H9 (cell line): ENCODE measurements around the gene ROCK2. TPM values are rescaled to one million over a fixed set of nuclear protein-coding genes. Genes with fewer than 3 reads are reported as not detected.
A peak's percentile ranks its signal among the peaks of the same experiment; 100 is the strongest.

ENCODE experiments used
- DNase-seq: peaks from one replicate; pipeline ENCODE4 v3.0.0-alpha.2; 2017
- H2AFZ ChIP-seq: one replicate; pipeline ENCODE4 v1.6.1; 2013; ENCODE audit warnings: mild to moderate bottlenecking, low read length, control low read depth, moderate library complexity
- H2AK5ac ChIP-seq: 2 replicates; pipeline ENCODE4 v1.6.1; 2013; ENCODE audit warnings: low read length, control low read depth, mixed read lengths; ENCODE audit not compliant: insufficient read length
- H2BK120ac ChIP-seq: one replicate; pipeline ENCODE4 v1.6.1; 2013; ENCODE audit warnings: low read depth, mild to moderate bottlenecking, low read length, control low read depth, inconsistent platforms; ENCODE audit not compliant: poor library complexity, severe bottlenecking
- H2BK12ac ChIP-seq: 2 replicates; pipeline ENCODE4 v1.6.1; 2013; ENCODE audit warnings: low read length, control low read depth, mixed read lengths, low read depth; ENCODE audit not compliant: insufficient read length
- H2BK15ac ChIP-seq: 2 replicates; pipeline ENCODE4 v1.6.1; 2013; ENCODE audit warnings: low read depth, low read length, control low read depth
- H2BK20ac ChIP-seq: one replicate; pipeline ENCODE4 v1.6.1; 2013; ENCODE audit warnings: low read depth, mild to moderate bottlenecking, low read length, control low read depth, inconsistent platforms; ENCODE audit not compliant: poor library complexity, severe bottlenecking
- H2BK5ac ChIP-seq: 2 replicates; pipeline ENCODE4 v1.6.1; 2013; ENCODE audit warnings: low read length, control low read depth, mixed read lengths; ENCODE audit not compliant: insufficient read length
- H3K14ac ChIP-seq: 2 replicates; pipeline ENCODE4 v1.6.1; 2013; ENCODE audit warnings: low read length, control low read depth; ENCODE audit not compliant: insufficient read depth
- H3K18ac ChIP-seq: 2 replicates; pipeline ENCODE4 v1.6.1; 2013; ENCODE audit warnings: low read depth, mild to moderate bottlenecking, mixed read lengths, low read length, control low read depth; ENCODE audit not compliant: insufficient read length
- H3K23ac ChIP-seq: 2 replicates; pipeline ENCODE4 v1.6.1; 2013; ENCODE audit warnings: low read length, control low read depth, mixed read lengths, low read depth; ENCODE audit not compliant: insufficient read length
- H3K23me2 ChIP-seq: 2 replicates; pipeline ENCODE4 v1.6.1; 2013; ENCODE audit warnings: low read depth, mild to moderate bottlenecking, mixed read lengths, low read length, control low read depth; ENCODE audit not compliant: insufficient read length, poor library complexity, severe bottlenecking
- H3K27ac ChIP-seq: 2 replicates; pipeline ENCODE4 v1.5.1; 2013; ENCODE audit warnings: low read length, control low read depth, mixed read lengths, low read depth; ENCODE audit not compliant: insufficient read length
- H3K27me3 ChIP-seq: 2 replicates; pipeline ENCODE4 v1.6.1; 2013; ENCODE audit warnings: low read length, control low read depth, inconsistent platforms; ENCODE audit not compliant: insufficient read depth
- H3K4ac ChIP-seq: 2 replicates; pipeline ENCODE4 v1.6.1; 2013; ENCODE audit warnings: low read depth, mild to moderate bottlenecking, control low read depth, inconsistent platforms, low read length, moderate library complexity
- H3K4me1 ChIP-seq: 2 replicates; pipeline ENCODE4 v1.6.1; 2013; ENCODE audit warnings: low read length, control low read depth, inconsistent platforms; ENCODE audit not compliant: insufficient read depth
- H3K4me2 ChIP-seq: 2 replicates; pipeline ENCODE4 v1.6.1; 2013; ENCODE audit warnings: low read length, control low read depth, mixed read lengths; ENCODE audit not compliant: insufficient read length, insufficient read depth
- H3K56ac ChIP-seq: 2 replicates; pipeline ENCODE4 v1.6.1; 2013; ENCODE audit warnings: low read depth, mild to moderate bottlenecking, mixed read lengths, low read length, control low read depth; ENCODE audit not compliant: insufficient read length
- H3K79me1 ChIP-seq: 2 replicates; pipeline ENCODE4 v1.6.1; 2013; ENCODE audit warnings: low read depth, mild to moderate bottlenecking, moderate library complexity, low read length, control low read depth, inconsistent platforms; ENCODE audit not compliant: insufficient read depth, poor library complexity, severe bottlenecking
- H3K79me2 ChIP-seq: 2 replicates; pipeline ENCODE4 v1.6.1; 2013; ENCODE audit warnings: low read length, control low read depth, inconsistent platforms; ENCODE audit not compliant: insufficient read depth
- H3K9ac ChIP-seq: 2 replicates; pipeline ENCODE4 v1.6.1; 2013; ENCODE audit warnings: low read length, control low read depth, mixed read lengths; ENCODE audit not compliant: insufficient read length; ENCODE audit errors: extremely low read depth
- H3K9me3 ChIP-seq: one replicate; pipeline ENCODE4 v1.6.1; 2013; ENCODE audit warnings: low read depth, low read length, inconsistent platforms; ENCODE audit not compliant: control insufficient read depth
- H3T11ph ChIP-seq: one replicate; pipeline ENCODE4 v1.6.1; 2013; ENCODE audit warnings: mild to moderate bottlenecking, low read length, control low read depth, inconsistent platforms
- H4K20me1 ChIP-seq: one replicate; pipeline ENCODE4 v1.6.1; 2013; ENCODE audit not compliant: control insufficient read depth, insufficient read length, insufficient read depth
- H4K5ac ChIP-seq: 2 replicates; pipeline ENCODE4 v1.6.1; 2013; ENCODE audit warnings: low read depth, mild to moderate bottlenecking, mixed read lengths, low read length, control low read depth; ENCODE audit not compliant: insufficient read length
- H4K8ac ChIP-seq: replicated peaks from 2 replicates; pipeline ENCODE4 v1.6.1; 2013; ENCODE audit warnings: low read length, control low read depth, mixed read lengths, low read depth; ENCODE audit not compliant: insufficient read length
- H4K91ac ChIP-seq: 2 replicates; pipeline ENCODE4 v1.6.1; 2013; ENCODE audit warnings: low read depth, mild to moderate bottlenecking, moderate library complexity, mixed read lengths, low read length, control low read depth; ENCODE audit not compliant: insufficient read length
- H3K27ac Mint-ChIP-seq, 3 experiments: 2 replicates in 2 of 3; 3 replicates in 1 of 3; pipeline ENCODE4 v1.8.0; 2020 to 2021; ENCODE audit warnings: mixed read lengths in 3 of 3, mild to moderate bottlenecking in 1 of 3, moderate library complexity in 1 of 3
- H3K27me3 Mint-ChIP-seq: 2 replicates; pipeline ENCODE4 v1.8.0; 2021; ENCODE audit warnings: low read depth, mild to moderate bottlenecking, moderate library complexity, mixed read lengths
- H3K36me3 Mint-ChIP-seq, 3 experiments: 2 replicates in 2 of 3; 3 replicates in 1 of 3; pipeline ENCODE4 v1.8.0; 2020 to 2021; ENCODE audit warnings: low read depth in 3 of 3, mixed read lengths in 3 of 3; ENCODE audit not compliant: insufficient read depth in 1 of 3
- H3K4me1 Mint-ChIP-seq, 2 experiments: 2 replicates each; pipeline ENCODE4 v1.8.0; 2020; ENCODE audit warnings: mixed read lengths in 2 of 2
- H3K4me3 Mint-ChIP-seq, 2 experiments: 2 replicates in 1 of 2; 3 replicates in 1 of 2; pipeline ENCODE4 v1.8.0; 2020 to 2021; ENCODE audit warnings: mild to moderate bottlenecking in 2 of 2, mixed read lengths in 2 of 2, moderate library complexity in 1 of 2
- H3K9me3 Mint-ChIP-seq, 2 experiments: 2 replicates in 1 of 2; 3 replicates in 1 of 2; pipeline ENCODE4 v1.8.0; 2020; ENCODE audit warnings: mild to moderate bottlenecking in 2 of 2, mixed read lengths in 2 of 2, moderate library complexity in 1 of 2
- CTCF ChIP-seq: fragments of 200-600 bp; sonication (generic); conservative IDR thresholded peaks from 3 replicates; pipeline ENCODE4 v1.8.0; 2021; ENCODE audit warnings: antibody characterized with exemption, mild to moderate bottlenecking
- WGBS: extraction: QIAGEN DNeasy Blood & Tissue Kit; methylation state at CpG from one replicate; pipeline ENCODE4 v1.1.7; 2013; ENCODE audit warnings: missing lambda C conversion rate, low lambda C conversion rate, mixed read lengths; ENCODE audit not compliant: insufficient read length; ENCODE audit errors: extremely low coverage; 5-methylcytosine and 5-hydroxymethylcytosine counted together
- total RNA-seq: library from RNA; stranded (reverse); gene quantifications from 2 replicates; pipeline ENCODE4 v1.2.1, GENCODE V29; 2021

ROCK2 gene
- total RNA-seq, 1 experiment from 2014 or later: 33.2 TPM

DNA sequence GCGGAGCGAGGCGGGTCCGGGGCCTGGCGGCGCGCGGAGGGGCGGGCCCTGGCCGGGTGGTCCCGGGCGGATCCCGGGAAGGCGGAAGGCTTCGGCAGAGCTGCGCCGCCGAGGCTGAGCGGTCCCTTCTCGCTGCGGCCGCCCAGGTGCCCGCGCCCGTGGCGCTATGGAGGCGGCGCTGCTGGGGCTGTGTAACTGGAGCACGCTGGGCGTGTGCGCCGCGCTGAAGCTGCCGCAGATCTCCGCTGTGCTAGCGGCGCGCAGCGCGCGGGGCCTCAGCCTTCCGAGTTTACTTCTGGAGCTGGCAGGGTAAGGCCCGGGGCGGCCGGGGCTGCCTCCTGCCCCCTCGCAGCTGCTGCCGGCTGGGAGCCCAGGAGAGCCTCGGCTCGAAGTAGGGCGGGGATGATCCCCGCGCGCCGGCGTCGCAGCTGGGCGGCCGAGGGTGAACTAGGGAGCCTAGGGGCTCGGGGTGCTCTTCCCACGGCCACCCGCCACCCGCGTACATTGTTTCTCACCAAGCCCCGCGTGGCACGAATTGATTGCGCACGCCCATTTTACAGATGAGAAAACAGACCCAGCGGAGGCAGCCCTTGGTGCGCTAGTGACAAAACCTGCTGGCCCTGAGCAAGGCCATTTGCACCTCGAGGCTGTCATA lies 188.9 kb downstream of the ROCK2 start, which contains the start of gene SLC66A3:
SLC66A3 (plus strand) TSS at position 87 of the 655 bp plus-strand sequence; CDS start at position 167, 80 bp downstream.
- Mint-ChIP-seq H3K4me1 (peaks cover 8 to 18% of the 10 kb centered on the region in 2 experiments), H3K27ac (peak within 1 kb of the TSS in 1 of 3 experiments; percentile 79; a peak in 3 of 7 replicates), H3K4me3 (peak within 1 kb of the TSS; percentile 62 to 78), H3K36me3 (no peaks in the 10 kb centered on the region; a peak in 1 of 7 replicates), H3K9me3 (no peaks in the 10 kb centered on the region; a peak in 1 of 5 replicates), H3K27me3 (peaks cover 40% of the 10 kb centered on the region)
- H2BK120ac ChIP-seq: no peak within 1 kb of the TSS
- no peak within 1 kb of the TSS for H2BK12ac ChIP-seq
- no peak within 1 kb of the TSS for H2BK15ac ChIP-seq
- TF ChIP-seq CTCF: peak; percentile 16; the same call in 2 of the 3 replicates
- no peaks in the 10 kb centered on the region for H3K79me2 ChIP-seq
- no peak within 1 kb of the TSS for H3K9ac ChIP-seq
- peaks cover 5% of the 10 kb centered on the region for H3K23me2 ChIP-seq
- no peaks in the 10 kb centered on the region for H3K4me1 ChIP-seq
- no peak within 1 kb of the TSS for H3T11ph ChIP-seq
- H2AFZ ChIP-seq: no peak within 1 kb of the TSS
- H3K56ac ChIP-seq: no peak within 1 kb of the TSS
- peak within 1 kb of the TSS; percentile 51 for H3K18ac ChIP-seq
- H2BK20ac ChIP-seq: no peak within 1 kb of the TSS
- H3K79me1 ChIP-seq: no peaks in the 10 kb centered on the region
- H4K8ac ChIP-seq: no peak within 1 kb of the TSS
- H3K4ac ChIP-seq: no peak within 1 kb of the TSS
- H2BK5ac ChIP-seq: no peak within 1 kb of the TSS
- WGBS: no CpG with 5 or more reads among the region's 71 CpGs
- H4K5ac ChIP-seq: no peak within 1 kb of the TSS
- DNase-seq: no peak
- no peaks in the 10 kb centered on the region for H4K20me1 ChIP-seq
- H3K9me3 ChIP-seq: no peaks in the 10 kb centered on the region
- peak within 1 kb of the TSS; percentile 59 for H3K4me2 ChIP-seq
- H3K27me3 ChIP-seq: no peaks in the 10 kb centered on the region
- H4K91ac ChIP-seq: no peak within 1 kb of the TSS
- H3K27ac ChIP-seq: no peak within 1 kb of the TSS
- H2AK5ac ChIP-seq: no peak within 1 kb of the TSS
- H3K14ac ChIP-seq: peak within 1 kb of the TSS; percentile 54; the same call in 1 of the 2 replicates
- no peak within 1 kb of the TSS for H3K23ac ChIP-seq
